ENCODE results near the gene MRPL4. TPM values are rescaled to one million over a fixed set of nuclear protein-coding genes. Genes with fewer than 3 reads are reported as not detected.

Gene MRPL4
- total RNA-seq, 1 donor from 2014 or later = 39.4 TPM

GRCh38 chr19:10209315-10209714 is 42.7 kb upstream of the MRPL4 start:
- TF ChIP-seq CTCF (IDR thresholded peaks at IDR 0.05) = no peak
- H3K4me3 Mint-ChIP-seq (ENCODE audit: unreplicated experiment) = no peak overlapping the region
- H3K27ac Mint-ChIP-seq (ENCODE audit: unreplicated experiment) = no peak overlapping the region
- peaks cover 3% of the 10 kb centered on the region for H3K9me3 Mint-ChIP-seq (ENCODE audit: low read depth)
- DNase-seq (ENCODE audit: low spot score) = no peak
- no peaks in the 10 kb centered on the region for H3K36me3 Mint-ChIP-seq (ENCODE audit: low read depth)
- H3K27me3 Mint-ChIP-seq (ENCODE audit: low read depth) = no peaks in the 10 kb centered on the region
- H3K4me1 Mint-ChIP-seq (ENCODE audit: low read depth) = no peaks in the 10 kb centered on the region

DNA sequence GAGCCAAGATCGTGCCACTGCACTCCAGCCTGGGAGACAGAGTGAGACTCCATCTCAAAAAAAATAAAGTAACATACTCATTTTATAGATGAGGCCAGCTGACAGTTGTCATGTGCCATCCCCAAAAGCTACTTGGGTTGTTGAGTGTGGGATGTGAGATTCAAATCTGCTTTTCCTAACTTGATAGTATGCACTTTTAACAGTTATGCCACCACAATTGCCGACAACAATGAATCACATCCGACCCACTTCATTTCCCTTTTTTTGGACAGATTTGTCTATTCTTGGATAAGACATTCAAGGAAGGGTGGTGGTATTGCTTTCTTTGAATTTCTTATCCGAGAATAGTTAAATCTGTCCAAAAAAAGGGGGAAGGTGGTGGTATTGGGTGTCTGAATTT is 41.0 kb upstream of the MRPL4 start:
- no peak overlapping the region for H3K4me3 Mint-ChIP-seq (ENCODE audit: unreplicated experiment)
- no peak overlapping the region for H3K27ac Mint-ChIP-seq (ENCODE audit: unreplicated experiment)
- no peaks in the 10 kb centered on the region for H3K27me3 Mint-ChIP-seq (ENCODE audit: low read depth)
- peaks cover 3% of the 10 kb centered on the region for H3K9me3 Mint-ChIP-seq (ENCODE audit: low read depth)
- H3K4me1 Mint-ChIP-seq (ENCODE audit: low read depth) = no peaks in the 10 kb centered on the region
- TF ChIP-seq CTCF (IDR thresholded peaks at IDR 0.05) = no peak
- no peaks in the 10 kb centered on the region for H3K36me3 Mint-ChIP-seq (ENCODE audit: low read depth)
- no peak for DNase-seq (ENCODE audit: low spot score)

GRCh38 chr19:10211691-10212090 is 40.3 kb upstream of the MRPL4 start:
- no peak for DNase-seq (ENCODE audit: low spot score)

GRCh38 chr19:10214784-10215183 is 37.2 kb upstream of the MRPL4 start:
- DNase-seq (ENCODE audit: low spot score) = no peak
- H3K27ac Mint-ChIP-seq (ENCODE audit: unreplicated experiment) = no peak overlapping the region
- no peaks in the 10 kb centered on the region for H3K9me3 Mint-ChIP-seq (ENCODE audit: low read depth)
- no peaks in the 10 kb centered on the region for H3K4me1 Mint-ChIP-seq (ENCODE audit: low read depth)
- H3K36me3 Mint-ChIP-seq (ENCODE audit: low read depth) = no peaks in the 10 kb centered on the region
- H3K27me3 Mint-ChIP-seq (ENCODE audit: low read depth) = no peaks in the 10 kb centered on the region
- no peak overlapping the region for H3K4me3 Mint-ChIP-seq (ENCODE audit: unreplicated experiment)
- TF ChIP-seq CTCF (IDR thresholded peaks at IDR 0.05) = no peak

More at GRCh38 chr19:10211691-10212090, 40.3 kb upstream of the MRPL4 start:
- Mint-ChIP-seq H3K27ac (ENCODE audit: unreplicated experiment) (no peak overlapping the region), H3K4me1 (ENCODE audit: low read depth) (no peaks in the 10 kb centered on the region), H3K36me3 (ENCODE audit: low read depth) (no peaks in the 10 kb centered on the region), H3K4me3 (ENCODE audit: unreplicated experiment) (no peak overlapping the region), H3K9me3 (ENCODE audit: low read depth) (peaks cover 3% of the 10 kb centered on the region), H3K27me3 (ENCODE audit: low read depth) (no peaks in the 10 kb centered on the region)
- no peak for TF ChIP-seq CTCF (IDR thresholded peaks at IDR 0.05)

- no peak for DNase-seq (ENCODE audit: low spot score)
- Mint-ChIP-seq H3K9me3 (ENCODE audit: low read depth) (no peaks in the 10 kb centered on the region), H3K4me3 (ENCODE audit: unreplicated experiment) (no peak overlapping the region), H3K4me1 (ENCODE audit: low read depth) (no peaks in the 10 kb centered on the region), H3K36me3 (ENCODE audit: low read depth) (no peaks in the 10 kb centered on the region), H3K27ac (ENCODE audit: unreplicated experiment) (no peak overlapping the region), H3K27me3 (ENCODE audit: low read depth) (no peaks in the 10 kb centered on the region)
- TF ChIP-seq CTCF (IDR thresholded peaks at IDR 0.05) = no peak
Observed at GRCh38 chr19:10217085-10217484, 34.9 kb upstream of the MRPL4 start.
